Cardiac fibroblast (primary cell): ENCODE data around the gene USP26.
"Not testable (repeated sequence)": the region's sequence is repeated elsewhere in the genome, so short reads cannot be mapped to it uniquely, and the experiment has no call there.

Experiments used
- DNase-seq, 2 donors: peaks; one replicate each; pipeline versions ENCODE4 v3.0.0 to v3.0.0-alpha.2; 2010; ENCODE audit warnings: low read depth in 2 of 2
- H3K4me3 ChIP-seq, 2 donors: replicated peaks in 1 of 2; 1 replicate in 1 of 2; 2 replicates in 1 of 2; pipeline ENCODE4 v1.5.1; 2011; ENCODE audit warnings: low read depth in 2 of 2, low read length in 2 of 2, mild to moderate bottlenecking in 2 of 2, moderate library complexity in 1 of 2
- CTCF ChIP-seq: IDR thresholded peaks from one replicate; pipeline ENCODE4 v1.5.1; 2011; ENCODE audit warnings: low read depth, mild to moderate bottlenecking, low read length, inconsistent platforms

USP26 gene

GRCh38 chrX:133085785-133086184, 11.1 kb downstream of the USP26 start:
- no peak overlapping the region for H3K4me3 ChIP-seq
- DNase-seq = no peak
- no peak for TF ChIP-seq CTCF

- H3K4me3 ChIP-seq, DNase-seq: not testable (repeated sequence)
Measured at GRCh38 chrX:133085056-133085455, 11.9 kb downstream of the USP26 start.

GRCh38 chrX:133083899-133084298, 13.0 kb downstream of the USP26 start:
- no peak for DNase-seq
- no peak overlapping the region for H3K4me3 ChIP-seq
- no peak for TF ChIP-seq CTCF

GRCh38 chrX:133081990-133082389, 14.9 kb downstream of the USP26 start:
- H3K4me3 ChIP-seq = no peak overlapping the region
- no peak for DNase-seq
- no peak for TF ChIP-seq CTCF

GRCh38 chrX:133077856-133078255, 19.1 kb downstream of the USP26 start:
- H3K4me3 ChIP-seq, DNase-seq: not testable (repeated sequence)

- H3K4me3 ChIP-seq = no peak overlapping the region
- DNase-seq = no peak
- no peak for TF ChIP-seq CTCF
Measured at GRCh38 chrX:133072566-133072965, 24.3 kb downstream of the USP26 start.

- no peak overlapping the region for H3K4me3 ChIP-seq
- no peak for DNase-seq
- TF ChIP-seq CTCF = no peak
Measured at GRCh38 chrX:133068461-133068860, 28.4 kb downstream of the USP26 start.

- TF ChIP-seq CTCF = no peak
- DNase-seq = no peak
- H3K4me3 ChIP-seq = no peak overlapping the region
Measured at GRCh38 chrX:133056341-133056740, 40.6 kb downstream of the USP26 start.
